ENCODE results near the gene PRKCA. TPM values are rescaled to one million over a fixed set of nuclear protein-coding genes. Genes with fewer than 3 reads are reported as not detected.

The PRKCA gene
- total and polyA plus RNA-seq, 9 of the 15 experiments (the other 6 are each of a cell fraction or from before 2014, with no cell fraction given) = 3.2 to 33.0 (median 17.8) TPM

DNA sequence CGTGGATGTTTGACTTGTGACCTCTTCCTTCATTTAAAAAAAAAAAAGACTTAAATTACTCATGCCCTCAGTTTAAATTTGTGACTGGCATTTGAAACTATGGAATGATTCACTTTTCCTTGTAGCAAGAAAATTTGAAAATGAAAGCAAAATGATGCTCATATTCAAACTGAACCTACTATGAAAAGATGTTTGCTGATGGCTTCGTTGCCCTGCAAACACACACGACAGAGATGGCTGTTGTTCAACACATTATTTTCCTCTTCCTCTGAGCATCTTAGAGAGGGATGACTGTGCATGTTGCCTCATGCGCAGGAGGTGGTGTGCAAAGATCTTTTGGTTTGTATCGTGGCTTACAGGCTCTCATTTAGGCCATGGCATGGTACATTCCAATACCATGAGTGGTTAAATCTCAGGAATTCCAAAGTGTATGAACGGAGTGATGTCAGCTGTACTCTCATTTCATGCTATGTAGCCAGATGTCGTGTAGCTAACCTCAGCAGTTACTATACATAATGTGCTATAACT is 164.5 kb downstream of the PRKCA start:
- ChIA-PET POLR2A (no interaction called here), CTCF (ENCODE audit: low intra/inter-chr PET ratio) (no interaction called here)
- Histone ChIP-seq H4K20me1 (replicated peaks; ENCODE audit: control insufficient read depth, insufficient read depth, low read length) (no peaks in the 10 kb centered on the region), H3K9ac (ENCODE audit: insufficient read depth in 1 of 2, low read depth in 2 of 2, low read length in 2 of 2) (no peak overlapping the region; a peak in 2 of 4 replicates), H3K9me3 (replicated peaks; ENCODE audit: control insufficient read depth, insufficient read depth, low read depth, low read length) (no peaks in the 10 kb centered on the region), H3K36me3 (ENCODE audit: control insufficient read depth, insufficient read depth, low read length) (no peaks in the 10 kb centered on the region), H3K9me1 (ENCODE audit: control insufficient read depth, insufficient read depth, low read length) (peaks cover 6% of the 10 kb centered on the region), H3K27me3 (ENCODE audit: control insufficient read depth in 2 of 2, insufficient read depth in 2 of 2, low read length in 2 of 2) (no peaks in the 10 kb centered on the region), H3K4me3 (no peak overlapping the region), H2AFZ (ENCODE audit: low read depth, low read length) (peak overlapping the region; percentile 42; the same call in 1 of the 2 replicates), H3K79me2 (ENCODE audit: control insufficient read depth, insufficient read depth, low read length) (peaks cover 52% of the 10 kb centered on the region), H3K27ac (ENCODE audit: extremely low read depth, low read depth, low read length) (peak overlapping the region; percentile 54), H3K4me1 (replicated peaks in 1 of 2; ENCODE audit: control insufficient read depth in 2 of 2, insufficient read depth in 2 of 2, low read length in 2 of 2) (peaks cover 19 to 49% of the 10 kb centered on the region in 2 experiments), H3K4me2 (ENCODE audit: insufficient read depth, low read length) (peak overlapping the region; percentile 64)
- DNase-seq (ENCODE audit: extremely low read depth in 1 of 4, low spot score in 3 of 4) = peak; percentile 36 to 67 (median 42)
- 4% methylated on average over 6 of the region's 7 CpGs for WGBS (ENCODE audit: insufficient coverage, low coverage, missing lambda C conversion rate)
- in situ Hi-C loops (cut with MboI) (no loop called here), intact Hi-C loops (cut with micrococcal nuclease) (loop anchor here (5.0 kb wide), 1 partner anchor 165 kb away; the partner anchor contains the start of gene PRKCA)
- peak; percentile 73 for ATAC-seq
- BruUV-seq (replicated peaks) = no TSS peak
- peak; percentile 86 for FAIRE-seq
- TF ChIP-seq CTBP1 (IDR thresholded peaks at IDR 0.05; ENCODE audit: borderline replicate concordance) = peak; percentile 87
- peak; percentile 77 for TF ChIP-seq TEAD4 (IDR thresholded peaks at IDR 0.05; ENCODE audit: low read length)
- TF ChIP-seq TEAD4 (CRISPR knock-in tag; IDR thresholded peaks at IDR 0.05; ENCODE audit: borderline replicate concordance) = no peak
- TF ChIP-seq RBM17 (IDR thresholded peaks at IDR 0.05; ENCODE audit: borderline replicate concordance, low read depth, low read length) = no peak
- TF ChIP-seq ZEB2 (IDR thresholded peaks at IDR 0.05) = peak; percentile 26; the same call in 1 of the 2 replicates
- no peak for TF ChIP-seq MYC (IDR thresholded peaks at IDR 0.05; ENCODE audit: low read depth, low read length)
- TF ChIP-seq MYC (CRISPR knock-in tag; IDR thresholded peaks at IDR 0.05; ENCODE audit: borderline replicate concordance, low read depth) = no peak
- TF ChIP-seq, protein P1, sequence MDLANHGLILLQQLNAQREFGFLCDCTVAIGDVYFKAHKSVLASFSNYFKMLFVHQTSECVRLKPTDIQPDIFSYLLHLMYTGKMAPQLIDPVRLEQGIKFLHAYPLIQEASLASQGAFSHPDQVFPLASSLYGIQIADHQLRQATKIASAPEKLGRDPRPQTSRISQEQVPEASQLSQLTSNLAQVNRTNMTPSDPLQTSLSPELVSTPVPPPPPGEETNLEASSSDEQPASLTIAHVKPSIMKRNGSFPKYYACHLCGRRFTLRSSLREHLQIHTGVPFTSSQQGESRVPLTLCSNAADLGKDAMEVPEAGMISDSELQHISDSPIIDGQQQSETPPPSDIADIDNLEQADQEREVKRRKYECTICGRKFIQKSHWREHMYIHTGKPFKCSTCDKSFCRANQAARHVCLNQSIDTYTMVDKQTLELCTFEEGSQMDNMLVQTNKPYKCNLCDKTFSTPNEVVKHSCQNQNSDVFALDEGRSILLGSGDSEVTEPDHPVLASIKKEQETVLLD (IDR thresholded peaks at IDR 0.05) = no peak
- no peak for TF ChIP-seq SIN3A (IDR thresholded peaks at IDR 0.05; ENCODE audit: borderline replicate concordance in 2 of 2, control insufficient read depth in 1 of 2, low read depth in 2 of 2, low read length in 2 of 2)
- TF ChIP-seq SMARCA4 (IDR thresholded peaks at IDR 0.05) = peak; percentile 60; the same call in 1 of the 2 replicates
- TF ChIP-seq, protein P2, sequence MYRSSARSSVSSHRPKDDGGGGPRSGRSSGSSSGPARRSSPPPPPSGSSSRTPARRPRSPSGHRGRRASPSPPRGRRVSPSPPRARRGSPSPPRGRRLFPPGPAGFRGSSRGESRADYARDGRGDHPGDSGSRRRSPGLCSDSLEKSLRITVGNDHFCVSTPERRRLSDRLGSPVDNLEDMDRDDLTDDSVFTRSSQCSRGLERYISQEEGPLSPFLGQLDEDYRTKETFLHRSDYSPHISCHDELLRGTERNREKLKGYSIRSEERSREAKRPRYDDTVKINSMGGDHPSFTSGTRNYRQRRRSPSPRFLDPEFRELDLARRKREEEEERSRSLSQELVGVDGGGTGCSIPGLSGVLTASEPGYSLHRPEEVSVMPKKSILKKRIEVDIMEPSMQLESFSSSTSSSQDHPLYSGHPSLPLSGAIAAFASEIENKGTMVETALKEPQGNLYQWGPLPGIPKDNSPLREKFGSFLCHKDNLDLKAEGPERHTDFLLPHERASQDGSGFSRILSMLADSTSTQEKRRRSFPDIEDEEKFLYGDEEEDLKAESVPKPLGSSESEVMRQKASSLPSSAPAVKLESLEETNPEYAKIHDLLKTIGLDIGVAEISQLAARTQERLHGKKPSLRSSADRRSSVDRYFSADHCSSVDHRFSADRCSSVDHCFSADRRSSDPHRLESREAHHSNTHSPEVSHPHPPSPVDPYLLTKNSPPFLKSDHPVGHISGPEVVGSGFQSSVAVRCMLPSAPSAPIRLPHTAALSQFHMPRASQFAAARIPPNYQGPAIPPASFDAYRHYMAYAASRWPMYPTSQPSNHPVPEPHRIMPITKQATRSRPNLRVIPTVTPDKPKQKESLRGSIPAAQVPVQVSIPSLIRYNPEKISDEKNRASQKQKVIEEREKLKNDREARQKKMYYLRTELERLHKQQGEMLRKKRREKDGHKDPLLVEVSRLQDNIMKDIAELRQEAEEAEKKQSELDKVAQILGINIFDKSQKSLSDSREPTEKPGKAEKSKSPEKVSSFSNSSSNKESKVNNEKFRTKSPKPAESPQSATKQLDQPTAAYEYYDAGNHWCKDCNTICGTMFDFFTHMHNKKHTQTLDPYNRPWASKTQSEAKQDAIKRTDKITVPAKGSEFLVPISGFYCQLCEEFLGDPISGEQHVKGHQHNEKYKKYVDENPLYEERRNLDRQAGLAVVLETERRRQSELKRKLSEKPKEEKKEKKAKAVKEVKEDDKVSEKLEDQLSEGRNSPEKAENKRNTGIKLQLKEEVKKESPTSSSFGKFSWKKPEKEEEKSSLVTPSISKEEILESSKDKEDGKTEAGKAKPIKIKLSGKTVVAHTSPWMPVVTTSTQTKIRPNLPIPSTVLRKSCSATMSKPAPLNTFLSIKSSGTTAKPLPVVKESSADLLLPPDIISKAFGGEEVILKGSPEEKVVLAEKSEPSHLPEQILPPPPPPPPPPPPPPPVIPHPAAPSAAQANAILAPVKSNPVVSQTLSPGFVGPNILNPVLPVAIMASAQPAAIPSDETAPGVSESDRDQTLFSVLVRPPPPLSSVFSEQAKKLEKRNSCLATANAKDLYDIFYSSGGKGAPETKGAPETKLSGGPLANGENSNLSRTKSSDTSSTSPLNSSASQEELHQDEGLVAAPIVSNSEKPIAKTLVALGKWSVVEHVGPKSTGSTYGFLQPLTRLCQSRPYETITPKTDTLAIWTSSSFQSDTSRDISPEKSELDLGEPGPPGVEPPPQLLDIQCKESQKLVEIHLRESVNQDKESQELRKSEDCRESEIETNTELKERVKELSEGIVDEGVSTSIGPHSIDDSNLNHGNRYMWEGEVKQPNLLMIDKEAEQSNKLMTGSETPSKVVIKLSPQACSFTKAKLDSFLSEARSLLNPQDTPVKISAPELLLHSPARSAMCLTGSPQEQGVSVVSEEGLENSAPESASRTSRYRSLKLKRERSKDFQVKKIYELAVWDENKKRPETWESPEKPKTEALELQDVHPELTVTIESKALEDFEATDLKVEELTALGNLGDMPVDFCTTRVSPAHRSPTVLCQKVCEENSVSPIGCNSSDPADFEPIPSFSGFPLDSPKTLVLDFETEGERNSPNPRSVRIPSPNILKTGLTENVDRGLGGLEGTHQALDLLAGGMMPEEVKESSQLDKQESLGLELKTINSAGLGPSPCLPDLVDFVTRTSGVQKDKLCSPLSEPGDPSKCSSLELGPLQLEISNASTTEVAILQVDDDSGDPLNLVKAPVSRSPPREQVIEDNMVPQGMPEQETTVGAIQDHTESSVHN (IDR thresholded peaks at IDR 0.05; ENCODE audit: borderline replicate concordance in 1 of 2, low read depth in 1 of 2) = peak in 1 of 2 experiments; percentile 60; a peak in 1 of 4 replicates
- peak; percentile 77 for TF ChIP-seq CBFA2T3 (IDR thresholded peaks at IDR 0.05)
- TF ChIP-seq ZFP1 (CRISPR knock-in tag; IDR thresholded peaks at IDR 0.05) = no peak
- TF ChIP-seq RCOR1 (IDR thresholded peaks at IDR 0.05; ENCODE audit: borderline replicate concordance in 1 of 2, low read depth in 2 of 2, low read length in 2 of 2) = peak in 1 of 2 experiments; percentile 66; a peak in 2 of 4 replicates

Measured in K562 (cell line).